DMS79 treated with DMSO at 0.1 percent for 48 hours (cell line): ENCODE data around the gene SMIM8.

ENCODE experiments used
- DNase-seq: peaks from one replicate; lab custom pipeline; 2025; lab: John Stamatoyannopoulos, UW

SMIM8 gene

GRCh38 chr6:87391334-87391733, 68.9 kb downstream of the SMIM8 start:
- no peak for DNase-seq
